Progenitor cell of endocrine pancreas (in vitro differentiated cells): Measurements from ENCODE around the gene BRSK1. TPM values are rescaled to one million over a fixed set of nuclear protein-coding genes. Genes with fewer than 3 reads are reported as not detected.

Experiments used
- DNase-seq: peaks from one replicate; pipeline ENCODE4 v3.0.0; 2021; ENCODE audit warnings: low spot score; ENCODE audit not compliant: unreplicated experiment
- H3K27ac Mint-ChIP-seq: 2 replicates; pipeline ENCODE4 v1.8.0; 2021; ENCODE audit warnings: mild to moderate bottlenecking, moderate library complexity, mixed read lengths
- H3K27me3 Mint-ChIP-seq: 2 replicates; pipeline ENCODE4 v1.8.0; 2021; ENCODE audit warnings: mixed read lengths
- H3K36me3 Mint-ChIP-seq: 2 replicates; pipeline ENCODE4 v1.8.0; 2022; ENCODE audit warnings: mixed read lengths; ENCODE audit not compliant: insufficient read depth
- H3K4me1 Mint-ChIP-seq: 2 replicates; pipeline ENCODE4 v1.8.0; 2021; ENCODE audit warnings: low read depth, mixed read lengths
- H3K4me3 Mint-ChIP-seq: 2 replicates; pipeline ENCODE4 v1.8.0; 2021; ENCODE audit warnings: low read depth, mild to moderate bottlenecking, moderate library complexity, mixed read lengths
- H3K9me3 Mint-ChIP-seq: 2 replicates; pipeline ENCODE4 v1.8.0; 2021; ENCODE audit warnings: low read depth, mixed read lengths
- CTCF ChIP-seq: fragments of 200-600 bp; sonication (generic); IDR thresholded peaks from one replicate; pipeline ENCODE4 v1.5.0; 2021; ENCODE audit warnings: antibody characterized with exemption, mild to moderate bottlenecking; ENCODE audit not compliant: unreplicated experiment
- total RNA-seq: library from RNA; stranded (reverse); gene quantifications from 2 replicates; pipeline ENCODE4 v1.2.1, GENCODE V29; 2021

Gene BRSK1
- total RNA-seq, 1 donor from 2014 or later = 68.7 TPM

GRCh38 chr19:55255618-55256423 is 28.0 kb upstream of the BRSK1 start:
- DNase-seq = no peak
- Mint-ChIP-seq H3K27ac (peak overlapping the region; percentile 78), H3K27me3 (no peaks in the 10 kb centered on the region), H3K36me3 (no peaks in the 10 kb centered on the region), H3K4me1 (peaks cover 23% of the 10 kb centered on the region), H3K9me3 (no peaks in the 10 kb centered on the region), H3K4me3 (peak overlapping the region; percentile 97)
- TF ChIP-seq CTCF = no peak

GRCh38 chr19:55256562-55257460 is 27.0 kb upstream of the BRSK1 start:
- no peak for TF ChIP-seq CTCF
- Mint-ChIP-seq H3K9me3 (no peaks in the 10 kb centered on the region), H3K4me1 (peaks cover 23% of the 10 kb centered on the region), H3K27ac (peak overlapping the region; percentile 93), H3K4me3 (peak overlapping the region; percentile 97), H3K27me3 (no peaks in the 10 kb centered on the region), H3K36me3 (no peaks in the 10 kb centered on the region)
- DNase-seq = no peak

GRCh38 chr19:55257461-55258420 is 26.1 kb upstream of the BRSK1 start:
- Mint-ChIP-seq H3K9me3 (no peaks in the 10 kb centered on the region), H3K4me1 (peaks cover 23% of the 10 kb centered on the region), H3K27me3 (no peaks in the 10 kb centered on the region), H3K27ac (peak overlapping the region; percentile 93), H3K4me3 (peak overlapping the region; percentile 97), H3K36me3 (peaks cover 3% of the 10 kb centered on the region)
- DNase-seq = no peak
- TF ChIP-seq CTCF = no peak

- H3K27ac Mint-ChIP-seq = no peak overlapping the region
Measured at GRCh38 chr19:55258476-55258827, 25.3 kb upstream of the BRSK1 start.

More at GRCh38 chr19:55258476-55258827, 25.3 kb upstream of the BRSK1 start:
- Mint-ChIP-seq H3K4me1 (peaks cover 23% of the 10 kb centered on the region), H3K9me3 (no peaks in the 10 kb centered on the region), H3K36me3 (peaks cover 3% of the 10 kb centered on the region), H3K4me3 (peak overlapping the region; percentile 78), H3K27me3 (no peaks in the 10 kb centered on the region)
- no peak for TF ChIP-seq CTCF
- DNase-seq = peak; percentile 31
